Kidney capillary endothelial cell (primary cell): ENCODE data around the gene CACNB1.

ENCODE experiments used
- DNase-seq: peaks from one replicate; pipeline ENCODE4 v3.0.0-alpha.2; 2018; ENCODE audit warnings: low spot score

CACNB1 gene

DNA sequence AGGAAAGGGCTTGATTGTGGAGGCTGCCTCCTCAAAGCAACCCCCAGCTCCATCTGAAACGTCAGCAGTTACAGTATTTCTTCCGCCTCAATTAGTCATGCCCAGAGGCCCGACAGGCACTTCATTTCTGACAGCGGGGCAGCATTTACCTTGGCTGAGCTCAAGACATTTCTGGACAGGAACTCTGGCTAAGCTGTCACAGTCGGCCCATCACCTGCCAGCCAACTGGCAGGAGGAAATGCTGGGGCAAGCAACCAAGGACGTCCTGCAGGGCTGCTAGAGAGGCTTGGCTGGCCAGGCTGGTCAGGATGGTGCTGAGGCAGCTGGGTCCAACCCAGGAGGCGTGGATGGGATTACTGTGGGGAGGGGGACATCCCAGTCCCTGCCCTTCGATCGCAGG, 73.8 kb downstream of the CACNB1 start:
- DNase-seq: no peak
